Esophagus muscularis mucosa (tissue), 4 donors: Measurements from ENCODE around the gene CDH8. TPM values are rescaled to one million over a fixed set of nuclear protein-coding genes. Genes with fewer than 3 reads are reported as not detected.

Source experiments
- DNase-seq: peaks from one replicate; pipeline ENCODE4 v3.0.0-alpha.2; 2017; ENCODE audit errors: extremely low spot score
- H3K27ac ChIP-seq, 4 donors: fragments of 200-600 bp; sonication (generic); replicated peaks in 1 of 4; 1 replicate in 3 of 4; 2 replicates in 1 of 4; pipeline ENCODE4 v1.5.1; 2016 to 2019; ENCODE audit warnings: mild to moderate bottlenecking in 1 of 4
- H3K27me3 ChIP-seq, 4 donors: fragments of 200-600 bp; sonication (generic); one replicate each; pipeline versions ENCODE4 v1.5.1 to v1.6.0; 2016 to 2019
- H3K36me3 ChIP-seq, 4 donors: fragments of 200-600 bp; sonication (generic); one replicate each; pipeline ENCODE4 v1.5.1; 2016 to 2019
- H3K4me1 ChIP-seq, 4 donors: fragments of 200-600 bp; sonication (generic); one replicate each; pipeline ENCODE4 v1.5.1; 2016 to 2019
- H3K4me3 ChIP-seq, 4 donors: fragments of 200-600 bp; sonication (generic); 1 replicate in 2 of 4; 2 replicates in 2 of 4; pipeline ENCODE4 v1.5.1; 2016 to 2019; ENCODE audit warnings: mild to moderate bottlenecking in 4 of 4, moderate library complexity in 1 of 4
- H3K9me3 ChIP-seq, 4 donors: fragments of 200-600 bp; sonication (generic); 1 replicate in 3 of 4; 2 replicates in 1 of 4; pipeline ENCODE4 v1.5.1; 2016 to 2019
- EP300 ChIP-seq: sonication (generic); formaldehyde crosslinking; IDR thresholded peaks from one replicate; pipeline ENCODE4 v1.6.1; 2017; ENCODE audit warnings: antibody characterized with exemption
- POLR2A ChIP-seq: fragments of 450-650 bp; IDR thresholded peaks from one replicate; pipeline ENCODE4 v1.6.1; 2017; ENCODE audit warnings: antibody characterized with exemption, moderate library complexity, mild to moderate bottlenecking, low read depth
- POLR2AphosphoS5 ChIP-seq, 2 donors: sonication (generic); formaldehyde crosslinking; IDR thresholded peaks; one replicate each; pipeline ENCODE4 v1.6.1; 2017; ENCODE audit warnings: antibody characterized with exemption in 2 of 2
- WGBS: methylation state at CpG from one replicate; pipeline ENCODE4 v1.1.5; 2018; 5-methylcytosine and 5-hydroxymethylcytosine counted together
- intact Hi-C: fragments of 100-400 bp; cut with DNase I; formaldehyde crosslinking; loops from one replicate; pipeline ENCODE4 v1.15.1; 2023
- total RNA-seq, 4 donors: library from RNA; depleted of rRNA; stranded (reverse); fragments of >200 nt; gene quantifications; one replicate each; pipeline versions ENCODE4 v1.1.0 to v1.2.1, GENCODE V29; 2016
- TF ChIP-seq, protein P1 (sequence below), 3 experiments: fragments of 200-600 bp in 2 of 3; fragments of 450-650 bp in 1 of 3; sonication (generic) in 2 of 3; IDR thresholded peaks; one replicate each; pipeline ENCODE4 v1.5.1; 2017 to 2019; ENCODE audit warnings: antibody characterized with exemption in 3 of 3, mild to moderate bottlenecking in 2 of 3, moderate library complexity in 1 of 3

Gene CDH8
- total RNA-seq, 4 donors from 2014 or later, result 0.42 to 3.6 (median 1.9) TPM

DNA sequence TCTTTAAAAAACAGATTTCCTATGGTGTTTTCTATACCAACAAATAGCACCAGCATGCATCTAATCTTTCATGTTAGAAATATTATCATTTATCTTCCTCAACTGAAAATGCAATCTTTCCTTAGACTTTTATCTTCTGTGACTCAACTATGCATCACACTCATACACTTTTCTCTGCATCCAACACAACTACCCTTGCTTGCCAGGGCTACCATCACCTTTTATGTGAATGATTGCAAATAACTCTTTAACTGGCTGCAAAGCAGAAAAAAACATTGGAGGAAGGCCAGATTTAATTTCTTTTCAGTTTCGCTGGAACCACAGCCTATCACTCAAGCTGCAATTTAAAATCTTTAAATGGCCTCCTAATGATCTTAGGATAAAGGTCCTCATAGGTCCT lies 212.9 kb downstream of the CDH8 start:
- DNase-seq, result no peak
- no peak overlapping the region for H3K27ac ChIP-seq
- H3K4me3 ChIP-seq, result no peak overlapping the region
- H3K27me3 ChIP-seq, result no peaks in the 10 kb centered on the region
- no peaks in the 10 kb centered on the region for H3K4me1 ChIP-seq
- TF ChIP-seq, protein P1, sequence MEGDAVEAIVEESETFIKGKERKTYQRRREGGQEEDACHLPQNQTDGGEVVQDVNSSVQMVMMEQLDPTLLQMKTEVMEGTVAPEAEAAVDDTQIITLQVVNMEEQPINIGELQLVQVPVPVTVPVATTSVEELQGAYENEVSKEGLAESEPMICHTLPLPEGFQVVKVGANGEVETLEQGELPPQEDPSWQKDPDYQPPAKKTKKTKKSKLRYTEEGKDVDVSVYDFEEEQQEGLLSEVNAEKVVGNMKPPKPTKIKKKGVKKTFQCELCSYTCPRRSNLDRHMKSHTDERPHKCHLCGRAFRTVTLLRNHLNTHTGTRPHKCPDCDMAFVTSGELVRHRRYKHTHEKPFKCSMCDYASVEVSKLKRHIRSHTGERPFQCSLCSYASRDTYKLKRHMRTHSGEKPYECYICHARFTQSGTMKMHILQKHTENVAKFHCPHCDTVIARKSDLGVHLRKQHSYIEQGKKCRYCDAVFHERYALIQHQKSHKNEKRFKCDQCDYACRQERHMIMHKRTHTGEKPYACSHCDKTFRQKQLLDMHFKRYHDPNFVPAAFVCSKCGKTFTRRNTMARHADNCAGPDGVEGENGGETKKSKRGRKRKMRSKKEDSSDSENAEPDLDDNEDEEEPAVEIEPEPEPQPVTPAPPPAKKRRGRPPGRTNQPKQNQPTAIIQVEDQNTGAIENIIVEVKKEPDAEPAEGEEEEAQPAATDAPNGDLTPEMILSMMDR (IDR thresholded peaks at IDR 0.05), result no peak
- TF ChIP-seq POLR2A (no peak), POLR2AphosphoS5 (IDR thresholded peaks at IDR 0.05) (no peak), EP300 (no peak)
- H3K36me3 ChIP-seq, result no peaks in the 10 kb centered on the region
- intact Hi-C loops, result no loop called here
- no peaks in the 10 kb centered on the region for H3K9me3 ChIP-seq
- 81% methylated on average over 1 of the region's 1 CpG for WGBS

- intact Hi-C loops, result no loop called here
- Histone ChIP-seq H3K4me3 (no peak overlapping the region), H3K27me3 (no peaks in the 10 kb centered on the region), H3K27ac (no peak overlapping the region), H3K36me3 (no peaks in the 10 kb centered on the region), H3K9me3 (no peaks in the 10 kb centered on the region), H3K4me1 (no peaks in the 10 kb centered on the region)
- 96% methylated on average over 2 of the region's 2 CpGs for WGBS
- TF ChIP-seq POLR2AphosphoS5 (IDR thresholded peaks at IDR 0.05) (no peak), POLR2A (no peak), EP300 (no peak)
- TF ChIP-seq, protein P1 (IDR thresholded peaks at IDR 0.05), result no peak
- no peak for DNase-seq
These were observed 215.4 kb downstream of the CDH8 start for GRCh38 chr16:61820820-61821219.

DNA sequence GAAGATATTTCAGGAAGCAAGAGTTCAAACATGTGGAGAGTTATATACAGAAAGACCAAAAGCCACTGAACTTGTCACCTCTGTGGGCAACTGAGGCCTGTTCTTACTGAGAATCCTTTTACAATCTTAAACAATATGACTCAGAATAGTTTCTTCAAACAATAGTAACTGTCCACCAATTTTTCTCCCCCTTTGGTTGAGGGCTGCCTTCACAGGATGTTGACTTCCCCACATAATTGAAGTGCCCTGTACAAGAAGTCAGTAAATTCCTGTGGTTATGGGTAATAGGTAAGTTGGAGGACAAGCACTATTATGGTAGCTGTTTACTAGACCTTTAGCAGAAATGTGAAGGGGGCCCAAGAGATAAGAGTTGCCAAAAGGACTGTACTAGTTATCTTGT lies 215.8 kb downstream of the CDH8 start:
- H3K27ac ChIP-seq, result no peak overlapping the region

DNA sequence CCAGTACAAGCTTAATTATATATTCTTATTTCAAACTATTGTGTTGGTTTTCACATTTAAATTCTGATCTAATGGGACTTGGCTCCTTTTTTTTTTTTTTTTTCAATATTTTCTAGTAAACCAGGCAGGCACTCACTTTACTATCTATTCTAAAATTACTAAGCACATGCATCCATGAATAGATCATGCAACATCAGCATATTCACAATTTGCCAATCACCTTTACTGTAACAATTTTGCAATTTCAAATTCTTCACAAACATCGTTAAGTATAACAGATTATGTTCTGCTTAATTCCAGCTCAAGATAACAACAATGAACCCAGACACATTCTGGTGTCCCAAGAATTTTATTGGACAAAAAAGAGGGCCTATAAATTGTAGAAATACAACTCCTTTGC lies 217.4 kb downstream of the CDH8 start:
- no peaks in the 10 kb centered on the region for H3K4me1 ChIP-seq
- H3K27me3 ChIP-seq, result no peaks in the 10 kb centered on the region
- no peak overlapping the region for H3K27ac ChIP-seq
- no peak overlapping the region for H3K4me3 ChIP-seq
- H3K9me3 ChIP-seq, result no peaks in the 10 kb centered on the region
- TF ChIP-seq POLR2AphosphoS5 (IDR thresholded peaks at IDR 0.05) (no peak), EP300 (no peak), POLR2A (no peak)
- TF ChIP-seq, protein P1 (IDR thresholded peaks at IDR 0.05), result no peak
- no peak for DNase-seq
- intact Hi-C loops, result no loop called here
- WGBS, result 81% methylated on average over 1 of the region's 1 CpG
- no peaks in the 10 kb centered on the region for H3K36me3 ChIP-seq

More for the DNA sequence above, 215.8 kb downstream of the CDH8 start:
- TF ChIP-seq, protein P1 (IDR thresholded peaks at IDR 0.05), result no peak
- intact Hi-C loops, result no loop called here
- Histone ChIP-seq H3K9me3 (no peaks in the 10 kb centered on the region), H3K4me1 (no peaks in the 10 kb centered on the region), H3K36me3 (no peaks in the 10 kb centered on the region), H3K4me3 (no peak overlapping the region), H3K27me3 (no peaks in the 10 kb centered on the region)
- DNase-seq, result no peak

- H3K9me3 ChIP-seq, result no peaks in the 10 kb centered on the region
- WGBS, result 84% methylated on average over 8 of the region's 8 CpGs
- H3K27ac ChIP-seq, result no peak overlapping the region
- TF ChIP-seq, protein P1 (IDR thresholded peaks at IDR 0.05), result no peak
- no peak for TF ChIP-seq POLR2AphosphoS5 (IDR thresholded peaks at IDR 0.05)
- TF ChIP-seq POLR2A, result no peak
- intact Hi-C loops, result no loop called here
- no peak overlapping the region for H3K4me3 ChIP-seq
- H3K36me3 ChIP-seq, result no peaks in the 10 kb centered on the region
- DNase-seq, result no peak
- H3K4me1 ChIP-seq, result no peaks in the 10 kb centered on the region
- no peaks in the 10 kb centered on the region for H3K27me3 ChIP-seq
These were observed 218.5 kb downstream of the CDH8 start for GRCh38 chr16:61817583-61818278.
